GM19372 (cell line): ENCODE measurements around the gene SQSTM1.
A peak's percentile ranks its signal among the peaks of the same experiment; 100 is the strongest.
"Not testable (repeated sequence)": the region's sequence is repeated elsewhere in the genome, so short reads cannot be mapped to it uniquely, and the experiment has no call there.

Source experiments
- ATAC-seq: cut with Tn5 transposase; IDR thresholded peaks from one replicate; pipeline ENCODE4 v1.9.1; 2021; ENCODE audit warnings: mild to moderate bottlenecking, low read depth, moderate library complexity; ENCODE audit not compliant: unreplicated experiment

Gene SQSTM1

DNA sequence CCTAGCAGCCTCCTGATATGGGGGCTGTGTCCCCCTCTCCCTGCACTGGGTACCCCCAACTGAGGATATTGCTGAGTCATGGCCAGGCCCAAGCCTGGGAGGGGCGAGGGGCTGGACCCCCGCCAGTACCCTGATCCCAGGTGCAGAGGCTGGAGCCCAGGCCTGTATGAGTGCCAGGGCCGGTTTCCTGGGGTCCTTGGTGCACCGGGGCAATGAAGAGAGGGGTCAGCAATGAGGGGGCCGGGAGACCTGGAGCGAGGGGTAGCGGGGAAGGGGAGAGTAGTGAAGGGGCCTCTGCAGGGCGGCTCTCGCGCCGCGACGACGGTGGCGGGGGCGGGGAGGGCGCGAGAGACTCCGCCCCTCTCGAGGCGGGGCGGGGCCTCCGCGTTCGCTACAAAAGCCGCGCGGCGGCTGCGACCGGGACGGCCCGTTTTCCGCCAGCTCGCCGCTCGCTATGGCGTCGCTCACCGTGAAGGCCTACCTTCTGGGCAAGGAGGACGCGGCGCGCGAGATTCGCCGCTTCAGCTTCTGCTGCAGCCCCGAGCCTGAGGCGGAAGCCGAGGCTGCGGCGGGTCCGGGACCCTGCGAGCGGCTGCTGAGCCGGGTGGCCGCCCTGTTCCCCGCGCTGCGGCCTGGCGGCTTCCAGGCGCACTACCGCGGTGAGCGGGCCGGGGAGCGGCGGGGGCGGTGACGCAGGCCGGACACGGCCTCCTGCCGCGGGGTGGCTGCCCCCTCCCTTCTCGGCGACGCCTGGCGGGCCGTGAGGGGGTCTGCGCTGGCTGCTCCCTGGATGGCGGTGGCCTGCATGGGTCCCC, at the start of gene SQSTM1:
Gene SQSTM1, plus strand, starts transcription at position 423 of the 815 bp plus-strand sequence. Its CDS starts 32 bp downstream, at position 455.
- peak; percentile 39 for ATAC-seq

- ATAC-seq = no peak
These were observed 49.3 kb upstream of the SQSTM1 start for GRCh38 chr5:179771311-179771895.

DNA sequence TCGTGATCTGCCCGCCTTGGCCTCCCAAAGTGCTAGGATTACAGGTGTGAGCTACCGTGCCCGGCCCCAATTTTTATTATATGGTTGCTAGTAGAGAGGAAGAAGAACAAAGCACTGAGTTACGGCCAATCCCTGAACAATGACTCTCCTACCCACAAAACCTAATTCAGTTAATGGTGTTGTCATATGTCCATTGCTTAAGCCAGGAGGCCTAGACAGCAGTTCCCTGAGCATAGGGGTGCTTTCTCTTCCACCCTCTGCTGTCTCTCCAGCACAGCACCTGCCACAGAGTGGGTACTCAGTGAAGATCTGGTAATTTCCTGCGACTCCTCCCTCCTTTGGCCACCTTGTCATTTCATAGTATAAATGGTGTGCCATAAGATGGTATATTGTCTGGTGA, 48.4 kb upstream of the SQSTM1 start:
- ATAC-seq = no peak

GRCh38 chr5:179773686-179774040, 47.0 kb upstream of the SQSTM1 start:
- ATAC-seq = no peak

GRCh38 chr5:179774442-179774841, 46.3 kb upstream of the SQSTM1 start:
- no peak for ATAC-seq

- ATAC-seq = no peak
These were observed 44.2 kb upstream of the SQSTM1 start for GRCh38 chr5:179776411-179776938.

DNA sequence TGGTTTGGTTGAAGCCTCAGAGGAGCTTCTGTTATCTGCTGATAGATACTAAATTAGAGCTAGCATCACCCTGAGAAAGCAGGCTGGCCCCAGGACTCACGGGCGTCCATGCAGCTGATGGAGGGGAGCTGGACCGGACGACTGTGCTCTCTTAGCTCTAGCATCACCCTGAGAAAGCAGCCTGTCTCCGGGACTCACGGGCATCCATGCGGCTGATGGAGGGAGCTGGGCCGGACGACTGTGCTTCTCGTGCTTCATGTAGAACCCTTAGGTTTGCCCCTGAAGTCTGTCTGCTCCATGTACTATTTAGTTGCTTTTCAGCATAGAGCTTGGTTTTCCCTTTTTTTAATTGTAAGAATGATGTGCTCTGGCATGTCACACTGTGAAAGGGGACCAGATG, 43.2 kb upstream of the SQSTM1 start:
- ATAC-seq = no peak

- ATAC-seq = no peak
These were observed 42.8 kb upstream of the SQSTM1 start for GRCh38 chr5:179777909-179778308.

DNA sequence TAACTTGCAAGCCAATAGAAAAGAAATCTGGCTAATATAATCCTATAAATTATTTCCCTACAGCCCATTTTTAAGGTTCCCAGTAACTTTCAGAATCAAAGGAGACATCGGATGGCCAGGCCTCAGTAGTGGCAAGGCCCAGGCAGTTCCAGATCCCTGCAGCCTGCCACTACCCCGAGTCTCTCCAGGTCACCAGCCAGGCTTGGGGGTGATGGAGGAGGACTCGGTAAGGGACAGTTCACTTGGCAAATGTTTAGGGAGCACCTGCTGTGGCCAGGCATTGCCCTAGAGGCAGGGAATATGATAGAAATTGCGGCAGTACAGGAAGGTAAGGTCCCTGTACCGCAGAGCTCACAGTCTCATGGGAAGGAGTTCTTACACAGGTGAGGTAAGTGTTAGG, 42.1 kb upstream of the SQSTM1 start:
- no peak for ATAC-seq

- ATAC-seq = no peak
These were observed 40.9 kb upstream of the SQSTM1 start for GRCh38 chr5:179779826-179780225.

DNA sequence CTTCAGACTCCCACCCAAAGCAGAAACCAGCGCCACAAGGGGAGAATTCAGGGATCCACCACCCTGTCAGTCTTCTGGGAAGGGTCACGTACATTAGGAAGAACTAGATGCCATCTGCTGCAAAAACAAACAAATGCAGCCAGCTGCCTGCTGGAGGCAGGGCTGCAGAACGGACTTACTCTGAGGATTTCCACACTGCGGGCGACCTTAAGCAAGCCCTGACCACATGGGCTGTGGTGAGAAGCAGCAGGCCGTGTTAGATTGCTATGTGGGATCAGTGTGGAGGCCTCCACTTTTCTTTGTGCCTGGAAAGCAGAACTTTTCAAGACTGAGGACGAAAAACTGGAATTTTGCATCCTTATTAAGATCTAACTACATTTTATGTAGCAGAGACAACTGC, 40.3 kb upstream of the SQSTM1 start:
- no peak for ATAC-seq

GRCh38 chr5:179781846-179782245, 38.9 kb upstream of the SQSTM1 start:
- ATAC-seq = no peak

DNA sequence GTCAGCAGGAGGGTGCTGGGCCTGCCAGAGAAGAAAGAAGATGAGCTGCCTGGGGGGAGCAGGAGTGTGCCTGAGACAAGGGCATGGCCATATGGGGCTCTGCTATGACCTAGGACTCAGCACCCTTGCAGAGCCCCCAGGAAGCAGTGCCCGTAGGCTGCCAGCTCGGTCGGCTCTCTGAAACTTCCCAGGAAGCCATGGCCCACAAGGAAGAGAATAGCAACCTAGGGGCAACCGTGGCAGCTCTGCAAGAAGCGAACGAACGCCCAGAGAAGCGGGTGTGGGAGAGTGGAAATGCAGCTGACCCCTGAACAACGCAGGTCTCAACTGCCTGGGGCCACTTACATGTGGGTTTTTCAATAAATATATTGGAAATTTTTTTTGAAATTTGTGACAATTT, 37.6 kb upstream of the SQSTM1 start:
- no peak for ATAC-seq

DNA sequence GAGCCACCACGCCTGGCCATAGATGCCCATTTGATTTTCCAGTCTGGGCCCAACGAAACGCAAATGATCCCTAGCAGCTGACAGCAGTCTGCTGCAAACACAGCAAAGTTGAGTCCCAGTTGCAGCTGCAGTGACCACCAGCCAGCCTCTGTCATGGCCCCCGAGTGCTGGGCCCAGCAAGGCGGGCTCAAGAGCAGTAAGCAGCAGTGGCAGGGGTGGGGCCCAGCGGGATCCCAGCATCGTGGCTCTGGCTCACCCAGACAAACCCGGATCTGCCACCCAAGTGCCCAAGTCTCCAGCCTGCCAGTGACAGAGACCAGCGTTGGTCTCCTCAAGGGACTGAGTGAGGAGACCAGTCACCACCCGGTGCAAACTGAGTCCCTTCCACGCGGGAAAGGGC, 33.8 kb upstream of the SQSTM1 start:
- ATAC-seq = no peak

DNA sequence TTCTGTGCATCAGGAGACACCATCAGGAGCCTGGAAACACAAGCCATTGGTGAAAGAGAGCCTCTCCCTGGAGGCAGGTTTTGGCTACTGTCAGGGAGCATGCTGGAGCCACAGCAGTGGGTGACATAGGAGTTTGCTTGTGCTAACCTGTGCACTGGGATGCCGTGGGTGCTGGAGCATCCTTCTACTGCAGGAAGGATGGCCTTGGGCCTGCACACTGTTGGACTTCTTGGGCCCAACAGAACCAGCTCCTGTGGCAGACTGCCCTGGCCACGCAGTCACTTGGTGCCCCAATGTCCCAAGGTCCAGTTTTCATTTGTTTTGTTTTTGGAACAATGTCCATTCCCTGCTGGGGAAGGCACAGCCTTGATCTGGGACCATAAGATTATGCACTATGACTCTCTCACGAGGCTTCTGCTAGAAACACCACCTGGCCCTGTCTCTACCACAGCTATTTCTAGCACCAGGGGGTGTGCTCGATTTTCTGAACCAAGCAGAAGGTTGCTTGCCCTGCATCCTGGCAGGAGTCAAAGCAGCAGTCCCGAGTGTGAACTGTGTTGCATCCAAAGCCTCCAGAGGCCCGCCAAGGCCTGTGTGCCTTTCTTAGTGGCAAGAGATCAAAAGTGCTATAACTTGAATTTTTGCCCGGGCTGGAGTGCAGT, 32.4 kb upstream of the SQSTM1 start:
- ATAC-seq = no peak

DNA sequence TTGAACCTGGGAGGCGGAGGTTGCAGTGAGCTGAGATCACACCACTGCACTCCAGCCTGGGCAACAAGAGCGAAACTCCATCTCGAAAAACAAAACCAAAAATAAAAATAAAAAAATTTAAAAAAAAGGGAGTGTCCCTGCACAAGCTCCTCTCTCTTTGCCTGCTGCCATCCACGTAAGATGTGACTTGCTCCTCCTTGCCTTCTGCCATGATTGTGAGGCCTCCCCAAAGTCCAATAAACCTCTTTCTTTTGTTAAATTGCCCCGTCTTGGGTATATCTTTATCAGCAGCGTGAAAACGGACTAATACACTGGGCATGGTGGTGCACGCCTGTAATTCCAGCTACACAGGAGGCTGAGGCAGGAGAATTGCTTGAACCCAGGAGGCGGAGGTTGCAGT, 31.4 kb upstream of the SQSTM1 start:
- ATAC-seq = not testable (repeated sequence)

DNA sequence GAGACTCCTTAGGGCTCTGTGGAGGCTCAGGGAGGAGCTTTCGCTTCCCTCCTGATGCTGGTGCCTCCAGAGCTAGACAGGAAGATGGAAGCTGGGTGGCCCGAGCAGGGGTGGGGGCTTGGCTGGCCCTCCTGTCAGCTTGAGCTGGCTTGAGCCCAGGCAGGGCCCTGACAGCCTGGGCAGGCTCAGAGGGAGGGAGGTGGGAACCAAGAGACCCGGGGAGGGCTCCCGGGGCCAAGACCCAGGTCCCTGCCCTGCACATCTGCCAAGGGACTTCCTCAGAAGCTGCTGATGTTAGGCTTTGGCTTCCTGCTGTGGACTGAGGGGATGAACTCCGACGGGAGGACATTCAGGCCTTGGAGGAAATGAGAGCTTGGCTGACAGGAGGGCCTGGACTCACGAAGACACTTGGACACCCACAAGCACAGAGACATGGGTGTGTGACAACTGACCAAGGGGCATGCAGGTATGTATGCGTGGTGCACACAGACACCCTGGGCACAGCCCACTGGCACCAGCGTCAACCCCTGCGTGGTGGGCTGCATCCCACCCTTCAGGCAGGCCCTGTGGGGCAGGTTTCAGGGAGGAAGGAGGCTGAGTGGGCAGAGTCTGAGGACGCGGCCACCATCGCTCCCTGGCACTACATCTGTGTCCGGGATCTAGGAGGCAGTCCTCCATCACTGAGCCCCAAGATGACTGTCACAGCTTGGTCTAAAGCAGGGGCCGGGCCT, 28.7 kb upstream of the SQSTM1 start:
- ATAC-seq = no peak

- no peak for ATAC-seq
These were observed 27.9 kb upstream of the SQSTM1 start for GRCh38 chr5:179792612-179793467.

- ATAC-seq = no peak
These were observed 27.1 kb upstream of the SQSTM1 start, which contains the start of gene LTC4S for GRCh38 chr5:179793468-179794139. TSS of gene LTC4S (plus strand) at chr5:179793986. CDS start at chr5:179794081, 95 bp downstream.
